HepG2 (cell line): Measurements from ENCODE around the gene CD4. TPM values are rescaled to one million over a fixed set of nuclear protein-coding genes. Genes with fewer than 3 reads are reported as not detected.
A peak's percentile ranks its signal among the peaks of the same experiment; 100 is the strongest.

Experiments used
- ATAC-seq: fragments of 200-7000 bp; cut with Tn5 transposase; 3 replicates; pipeline ENCODE4 v1.9.1; 2020; ENCODE audit warnings: mild to moderate bottlenecking, moderate library complexity
- BruUV-seq: library from RNA; stranded (reverse); fragments of 400-500 nt; replicated peaks from 2 replicates; lab custom pipeline; 2021; lab: Mats Ljungman, UMichigan
- CTCF ChIA-PET: fragments of 300-600 bp; formaldehyde crosslinking; extraction: SDS; loops from one replicate; lab custom pipeline; 2021; ENCODE audit warnings: low total read pairs, inconsistent platforms, low intra/inter-chr PET ratio; lab: Yijun Ruan, JAX
- POLR2A ChIA-PET: fragments of 350-600 bp; sonication (Branson Sonifier 250); formaldehyde crosslinking; loops from one replicate; lab custom pipeline; 2020; ENCODE audit warnings: antibody characterized with exemption, inconsistent platforms; lab: Yijun Ruan, JAX
- DNase-seq: peaks from one replicate; pipeline ENCODE4 v3.0.0-alpha.2; 2015; ENCODE audit warnings: low spot score
- FAIRE-seq: peaks from 3 replicates; lab custom pipeline; 2011; peaks lifted over from hg19 to GRCh38; lab: Jason Lieb, UNC
- H2AFZ ChIP-seq: one replicate; pipeline ENCODE4 v1.6.1; 2011; ENCODE audit warnings: low read length, inconsistent platforms
- H3K27ac ChIP-seq: fragments of 300-600 bp; 3 replicates; pipeline ENCODE4 v1.8.0; 2011; ENCODE audit warnings: mixed run types, mild to moderate bottlenecking, mixed read lengths, low read length, inconsistent platforms; ENCODE audit not compliant: insufficient read depth; ENCODE audit errors: extremely low read length
- H3K27me3 ChIP-seq, 2 experiments: fragments of 200-600 bp in 1 of 2; 2 replicates in 1 of 2; 3 replicates in 1 of 2; pipeline versions ENCODE4 v1.6.0 to v1.8.0; 2011; ENCODE audit warnings: low read length in 2 of 2, mild to moderate bottlenecking in 2 of 2, moderate library complexity in 2 of 2, inconsistent platforms in 1 of 2; ENCODE audit not compliant: insufficient read depth in 2 of 2, control insufficient read depth in 1 of 2
- H3K36me3 ChIP-seq, 2 experiments: fragments of 200-600 bp in 1 of 2; replicated peaks in 1 of 2; 2 replicates in 1 of 2; 3 replicates in 1 of 2; pipeline versions ENCODE4 v1.5.1 to v1.8.0; 2011; ENCODE audit warnings: low read length in 2 of 2, inconsistent platforms in 1 of 2; ENCODE audit not compliant: insufficient read depth in 2 of 2, control insufficient read depth in 1 of 2
- H3K4me1 ChIP-seq: 2 replicates; pipeline ENCODE4 v1.5.1; 2012; ENCODE audit warnings: low read length, inconsistent platforms; ENCODE audit not compliant: insufficient read depth
- H3K4me2 ChIP-seq: 2 replicates; pipeline ENCODE4 v1.6.0; 2011; ENCODE audit warnings: low read depth, low read length, inconsistent platforms
- H3K4me3 ChIP-seq, 3 experiments: fragments of 200-600 bp in 1 of 3; sonication (generic), shearing (Covaris generic) in 1 of 3; replicated peaks in 1 of 3; 2 replicates each; pipeline ENCODE4 v1.5.1; 2011 to 2016; ENCODE audit warnings: low read length in 3 of 3, inconsistent platforms in 2 of 3, low read depth in 2 of 3, mild to moderate bottlenecking in 2 of 3, control low read depth in 1 of 3, mixed read lengths in 1 of 3; ENCODE audit not compliant: insufficient read depth in 1 of 3
- H3K79me2 ChIP-seq: one replicate; pipeline ENCODE4 v1.6.1; 2011; ENCODE audit warnings: low read length, inconsistent platforms; ENCODE audit not compliant: insufficient read depth
- H3K9ac ChIP-seq: 2 replicates; pipeline ENCODE4 v1.6.0; 2011; ENCODE audit warnings: mild to moderate bottlenecking, low read depth, low read length, inconsistent platforms; ENCODE audit not compliant: insufficient read depth
- H3K9me3 ChIP-seq: 2 replicates; pipeline ENCODE4 v1.5.1; 2012; ENCODE audit warnings: mild to moderate bottlenecking, low read length
- H4K20me1 ChIP-seq: 2 replicates; pipeline ENCODE4 v1.6.0; 2011; ENCODE audit warnings: inconsistent platforms, mild to moderate bottlenecking, low read length, moderate library complexity; ENCODE audit not compliant: insufficient read depth
- AGO2 ChIP-seq: fragments of 200-400 bp; formaldehyde crosslinking; optimal IDR thresholded peaks from 2 replicates; pipeline ENCODE3; 2017; ENCODE audit warnings: mild to moderate bottlenecking, low read depth, low read length, moderate library complexity
- KLF12 ChIP-seq: sonication (generic); formaldehyde crosslinking; IDR thresholded peaks from 2 replicates; pipeline ENCODE4 v1.4.0; 2020; ENCODE audit warnings: missing genetic modification reagents, borderline replicate concordance
- MAZ ChIP-seq, 2 experiments: sonication (generic) in 1 of 2; formaldehyde crosslinking in 1 of 2; IDR thresholded peaks; 2 replicates each; pipeline versions ENCODE4 v1.5.0 to v1.6.1; 2012 to 2020; ENCODE audit warnings: low read depth in 2 of 2, mild to moderate bottlenecking in 2 of 2, borderline replicate concordance in 1 of 2, improper control_type of control experiment in 1 of 2, low read length in 1 of 2, missing genetic modification reagents in 1 of 2, moderate library complexity in 1 of 2
- MED8 ChIP-seq: sonication (generic); formaldehyde crosslinking; IDR thresholded peaks from 2 replicates; pipeline ENCODE4 v1.8.1; 2023; ENCODE audit warnings: mild to moderate bottlenecking, missing genetic modification reagents; ENCODE audit not compliant: insufficient replicate concordance
- SMARCE1 ChIP-seq: fragments of 450-650 bp; IDR thresholded peaks from 2 replicates; pipeline ENCODE4 v1.6.1; 2017; ENCODE audit warnings: borderline replicate concordance
- ZNF724P ChIP-seq: sonication (generic); formaldehyde crosslinking; IDR thresholded peaks from 2 replicates; pipeline ENCODE4 v1.8.0; 2022; ENCODE audit warnings: missing genetic modification reagents, borderline replicate concordance
- WGBS: methylation state at CpG from one replicate; pipeline ENCODE4 v1.1.6; 2017; ENCODE audit warnings: low lambda C conversion rate; 5-methylcytosine and 5-hydroxymethylcytosine counted together
- in situ Hi-C: cut with HindIII; loops from 2 replicates; pipeline ENCODE4 v1.10.0; 2017; ENCODE audit warnings: low pct_unique_long_range_greater_than_20kb; ENCODE audit not compliant: extremely low pct_ligation_motif_present
- intact Hi-C: fragments of 100-400 bp; cut with micrococcal nuclease; formaldehyde crosslinking; loops from one replicate; pipeline ENCODE4 v1.10.0; 2022; ENCODE audit not compliant: unreplicated experiment
- polyA plus RNA-seq, 8 experiments: library from polyadenylated mRNA; depleted of rRNA in 3 of 8; stranded (reverse) in 7 of 8; unstranded in 1 of 8; fragments of >200 nt; fragmentation: Illumina TruSeq in 4 of 8; extraction: Trizol in 4 of 8; gene quantifications; 2 replicates each; pipeline versions ENCODE4 v1.2.1 to v1.2.3, GENCODE V29; 2011 to 2016; ENCODE audit warnings: low read depth in 4 of 8, missing spikeins in 1 of 8, mixed read lengths in 1 of 8; ENCODE audit not compliant: insufficient read depth in 1 of 8
- total RNA-seq, 5 experiments: library from RNA; depleted of rRNA; stranded (reverse); fragments of >200 nt; fragmentation: Illumina TruSeq; extraction: Trizol; gene quantifications; 2 replicates each; pipeline ENCODE4 v1.2.3, GENCODE V29; 2016; ENCODE audit warnings: low read depth in 1 of 5
- TF ChIP-seq, protein P1 (sequence below): sonication (generic); formaldehyde crosslinking; IDR thresholded peaks from 2 replicates; pipeline ENCODE4 v1.5.0; 2020; ENCODE audit warnings: missing genetic modification reagents

Gene CD4
- total and polyA plus RNA-seq, 2 of the 13 experiments (the other 11 are each of a cell fraction or from before 2014, with no cell fraction given): 0.07 to 0.95 TPM

DNA sequence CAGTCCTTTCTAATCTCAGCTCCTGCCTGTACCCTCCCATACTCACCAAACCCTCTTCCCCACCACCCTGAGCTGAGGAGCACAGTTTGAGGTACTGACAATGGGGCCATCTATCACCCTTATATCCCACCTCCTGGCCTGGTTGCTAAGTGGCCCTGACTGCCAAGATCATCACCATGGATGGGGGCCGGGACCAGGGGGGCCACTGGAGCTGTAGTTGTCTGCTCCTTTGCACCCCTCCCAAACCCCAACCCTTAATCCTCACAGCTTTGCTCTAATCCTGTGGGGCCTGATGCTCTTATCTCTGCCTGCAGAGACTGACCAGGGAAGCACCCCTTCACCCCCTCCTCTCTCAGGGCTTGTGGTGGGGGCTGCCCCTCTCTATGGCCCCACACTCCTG is 51.0 kb downstream of the CD4 start (continued):
- TF ChIP-seq ZNF724P (no peak), KLF12 (CRISPR knock-in tag) (no peak), MED8 (no peak), MAZ (IDR thresholded peaks at IDR 0.05; ENCODE audit: borderline replicate concordance, low read depth, low read length) (no peak), MAZ (CRISPR knock-in tag; IDR thresholded peaks at IDR 0.05; ENCODE audit: low read depth) (no peak)
- TF ChIP-seq, protein P1, sequence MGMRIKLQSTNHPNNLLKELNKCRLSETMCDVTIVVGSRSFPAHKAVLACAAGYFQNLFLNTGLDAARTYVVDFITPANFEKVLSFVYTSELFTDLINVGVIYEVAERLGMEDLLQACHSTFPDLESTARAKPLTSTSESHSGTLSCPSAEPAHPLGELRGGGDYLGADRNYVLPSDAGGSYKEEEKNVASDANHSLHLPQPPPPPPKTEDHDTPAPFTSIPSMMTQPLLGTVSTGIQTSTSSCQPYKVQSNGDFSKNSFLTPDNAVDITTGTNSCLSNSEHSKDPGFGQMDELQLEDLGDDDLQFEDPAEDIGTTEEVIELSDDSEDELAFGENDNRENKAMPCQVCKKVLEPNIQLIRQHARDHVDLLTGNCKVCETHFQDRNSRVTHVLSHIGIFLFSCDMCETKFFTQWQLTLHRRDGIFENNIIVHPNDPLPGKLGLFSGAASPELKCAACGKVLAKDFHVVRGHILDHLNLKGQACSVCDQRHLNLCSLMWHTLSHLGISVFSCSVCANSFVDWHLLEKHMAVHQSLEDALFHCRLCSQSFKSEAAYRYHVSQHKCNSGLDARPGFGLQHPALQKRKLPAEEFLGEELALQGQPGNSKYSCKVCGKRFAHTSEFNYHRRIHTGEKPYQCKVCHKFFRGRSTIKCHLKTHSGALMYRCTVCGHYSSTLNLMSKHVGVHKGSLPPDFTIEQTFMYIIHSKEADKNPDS: no peak

DNA sequence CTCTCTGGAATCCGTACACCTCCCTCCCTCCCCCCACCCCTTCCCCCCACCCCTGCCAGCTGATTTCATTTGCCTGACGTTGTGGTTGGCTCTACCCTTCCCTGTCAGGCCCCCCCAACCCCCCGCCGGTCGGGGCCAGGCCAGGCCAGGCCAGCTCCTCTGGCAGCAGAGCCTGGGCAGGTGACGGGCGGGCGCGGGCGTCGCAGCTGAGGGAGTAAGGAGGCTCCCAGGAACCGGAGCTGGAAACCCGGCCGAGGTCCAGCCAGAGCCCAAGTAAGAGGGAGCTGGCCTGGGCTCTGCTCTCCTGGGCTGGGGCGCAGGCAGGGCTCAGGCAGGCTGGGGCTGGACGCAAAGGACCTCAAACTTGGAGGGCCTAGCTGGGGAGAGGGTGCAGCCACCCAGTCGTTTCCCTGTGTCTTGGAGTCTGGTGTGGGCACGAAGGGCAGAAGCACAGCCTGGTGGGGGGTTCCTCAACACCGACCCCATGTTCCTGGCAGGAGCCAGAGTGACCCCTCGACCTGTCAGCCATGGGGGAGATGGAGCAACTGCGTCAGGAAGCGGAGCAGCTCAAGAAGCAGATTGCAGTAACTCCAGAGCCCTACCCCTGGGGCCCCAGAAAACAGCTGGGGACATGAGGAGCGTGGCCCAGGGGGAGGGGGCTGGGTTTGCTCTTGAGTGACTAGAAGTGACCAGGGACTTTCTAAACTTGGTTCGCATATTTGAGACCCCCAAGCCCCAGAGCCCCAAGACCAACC is 51.6 kb downstream of the CD4 start, which contains the start of gene GNB3:
Gene GNB3, plus strand, starts transcription at position 165 of the 755 bp plus-strand sequence. Its CDS starts 363 bp downstream, at position 528.
- H3K4me3 ChIP-seq: no peak within 1 kb of the TSS
- H3K27me3 ChIP-seq: no peaks in the 10 kb centered on the region
- no peak within 1 kb of the TSS for H3K9ac ChIP-seq
- no peak for ATAC-seq
- WGBS: 91% methylated on average over 21 of the region's 24 CpGs
- no TSS peak for BruUV-seq
- no peak for DNase-seq
- no peaks in the 10 kb centered on the region for H3K79me2 ChIP-seq
- no peak within 1 kb of the TSS for H3K4me2 ChIP-seq
- CTCF ChIA-PET: no interaction called here
- POLR2A ChIA-PET: interaction anchor here (2.7 kb wide), 1 partner anchor 11 kb away, joined by 17 read pairs; the partner anchor contains the start of genes CDCA3 and USP5
- H3K27ac ChIP-seq: no peak within 1 kb of the TSS
- H4K20me1 ChIP-seq: no peaks in the 10 kb centered on the region
- intact Hi-C loops: no loop called here
- H3K36me3 ChIP-seq: peaks cover 13 to 27% of the 10 kb centered on the region in 2 experiments; a peak in 4 of 5 replicates
- H3K9me3 ChIP-seq: no peaks in the 10 kb centered on the region
- in situ Hi-C loops: no loop called here
- no peak for FAIRE-seq
- H3K4me1 ChIP-seq: no peaks in the 10 kb centered on the region
- TF ChIP-seq AGO2: peak; percentile 60
- TF ChIP-seq SMARCE1: no peak
- TF ChIP-seq, all 625 proteins: peak for 1
- H2AFZ ChIP-seq: no peak within 1 kb of the TSS
